Left ventricle myocardium superior (tissue), 1 donor: Measurements from ENCODE around the gene IL6ST. TPM values are rescaled to one million over a fixed set of nuclear protein-coding genes. Genes with fewer than 3 reads are reported as not detected.
"Not testable (repeated sequence)": the region's sequence is repeated elsewhere in the genome, so short reads cannot be mapped to it uniquely, and the experiment has no call there.

Experiments
- ATAC-seq: fragments of 200-7000 bp; cut with Tn5 transposase; one replicate; pipeline ENCODE4 v1.9.1; 2020; ENCODE audit warnings: mild to moderate bottlenecking, moderate library complexity
- DNase-seq: peaks from one replicate; pipeline ENCODE4 v3.0.0-alpha.2; 2020
- intact Hi-C: fragments of 100-400 bp; cut with micrococcal nuclease; formaldehyde crosslinking; loops from one replicate; pipeline ENCODE4 v1.11.0; 2022
- total RNA-seq: library from RNA; stranded (reverse); fragmentation: NEBNext Ultra II Directional; extraction: Animal tissue kit (Norgen Biotek cat#: 25700); gene quantifications from one replicate; pipeline ENCODE4 v1.2.1, GENCODE V29; 2021
- donor health status: DM: no; HTN: yes; CAD: no; lungs with severe emphysema.

Gene IL6ST
- total RNA-seq, 1 donor from 2014 or later: 153 TPM

- intact Hi-C loops: no loop called here
- ATAC-seq: no peak
- no peak for DNase-seq
Observed at GRCh38 chr5:55985181-55985580, 9.6 kb downstream of the IL6ST start.

GRCh38 chr5:55983986-55984385 lies 10.8 kb downstream of the IL6ST start:
- no peak for ATAC-seq
- intact Hi-C loops: loop anchor here (5.0 kb wide), 2 partner anchors 218 to 563 kb away; no protein-coding TSS in a partner anchor
- no peak for DNase-seq

- DNase-seq (no peak), ATAC-seq (peak; percentile 55)
- intact Hi-C loops: loop anchor here (5.0 kb wide), 2 partner anchors 219 to 564 kb away; no protein-coding TSS in a partner anchor
Observed at GRCh38 chr5:55982957-55983381, 11.8 kb downstream of the IL6ST start.

GRCh38 chr5:55973296-55973695 lies 21.5 kb downstream of the IL6ST start:
- intact Hi-C loops: no loop called here
- ATAC-seq (no peak), DNase-seq (no peak)

- no peak for DNase-seq
- intact Hi-C loops: no loop called here
- no peak for ATAC-seq
Observed at GRCh38 chr5:55969956-55970355, 24.8 kb downstream of the IL6ST start.

GRCh38 chr5:55966284-55966683 lies 28.5 kb downstream of the IL6ST start:
- intact Hi-C loops: no loop called here
- ATAC-seq (no peak), DNase-seq (no peak)

GRCh38 chr5:55965525-55965924 lies 29.2 kb downstream of the IL6ST start:
- no peak for ATAC-seq
- DNase-seq: no peak
- intact Hi-C loops: no loop called here

GRCh38 chr5:55960779-55961178 lies 34.0 kb downstream of the IL6ST start:
- DNase-seq (no peak), ATAC-seq (no peak)
- intact Hi-C loops: no loop called here

GRCh38 chr5:55959208-55959607 lies 35.6 kb downstream of the IL6ST start:
- DNase-seq (no peak), ATAC-seq (no peak)
- intact Hi-C loops: no loop called here

GRCh38 chr5:55941154-55941553 lies 53.6 kb downstream of the IL6ST start:
- DNase-seq, intact Hi-C loops, ATAC-seq: not testable (repeated sequence)

- ATAC-seq, DNase-seq: not testable (repeated sequence)
- intact Hi-C loops: loop anchor here (5.0 kb wide), 1 partner anchor 265 kb away; no protein-coding TSS in a partner anchor
Observed at GRCh38 chr5:55937598-55937997, 57.2 kb downstream of the IL6ST start.

GRCh38 chr5:55936100-55936693 lies 58.6 kb downstream of the IL6ST start:
- ATAC-seq (peak; percentile 85), DNase-seq (peak; percentile 88)
- intact Hi-C loops: loop anchor here (5.0 kb wide), 1 partner anchor 266 kb away; no protein-coding TSS in a partner anchor

- intact Hi-C loops: loop anchor here (5.0 kb wide), 1 partner anchor 267 kb away; no protein-coding TSS in a partner anchor
- ATAC-seq (no peak), DNase-seq (no peak)
Observed at GRCh38 chr5:55935371-55935770, 59.4 kb downstream of the IL6ST start.

GRCh38 chr5:55934720-55935119 lies 60.0 kb downstream of the IL6ST start:
- ATAC-seq (no peak), DNase-seq (no peak)
- intact Hi-C loops: loop anchor here (5.0 kb wide), 1 partner anchor 268 kb away; no protein-coding TSS in a partner anchor

GRCh38 chr5:55934115-55934613 lies 60.6 kb downstream of the IL6ST start:
- ATAC-seq (no peak), DNase-seq (no peak)
- intact Hi-C loops: no loop called here

GRCh38 chr5:55933377-55934114 lies 61.2 kb downstream of the IL6ST start:
- ATAC-seq (no peak), DNase-seq (no peak)
- intact Hi-C loops: no loop called here

GRCh38 chr5:55932700-55933099 lies 62.1 kb downstream of the IL6ST start:
- ATAC-seq (no peak), DNase-seq (no peak)
- intact Hi-C loops: no loop called here

GRCh38 chr5:55929020-55929799 lies 65.6 kb downstream of the IL6ST start:
- DNase-seq (no peak), ATAC-seq (no peak)
- intact Hi-C loops: no loop called here

- DNase-seq: no peak
- intact Hi-C loops: no loop called here
- no peak for ATAC-seq
Observed at GRCh38 chr5:55927861-55928655, 66.7 kb downstream of the IL6ST start.
